Prostate gland (tissue), 2 donors: ENCODE measurements around the gene ANKFY1.

Experiments
- CTCF ChIP-seq, 4 experiments: fragments of 200-600 bp in 2 of 4; fragments of 450-650 bp in 2 of 4; sonication (generic) in 2 of 4; IDR thresholded peaks; 1 replicate in 3 of 4; 2 replicates in 1 of 4; pipeline ENCODE4 v1.5.1; 2016 to 2019; ENCODE audit warnings: antibody characterized with exemption in 4 of 4, mild to moderate bottlenecking in 2 of 4, moderate library complexity in 2 of 4
- POLR2AphosphoS5 ChIP-seq: sonication (generic); formaldehyde crosslinking; IDR thresholded peaks from one replicate; pipeline ENCODE4 v1.6.1; 2017; ENCODE audit warnings: antibody characterized with exemption

GRCh38 chr17:4148611-4149308, 115.0 kb downstream of the ANKFY1 start:
- TF ChIP-seq CTCF (IDR thresholded peaks at IDR 0.05) = no peak
- no peak for TF ChIP-seq POLR2AphosphoS5
